SU-DHL-6 (cell line): ENCODE data around the gene SMIM15.
"Not testable (repeated sequence)": the region's sequence is repeated elsewhere in the genome, so short reads cannot be mapped to it uniquely, and the experiment has no call there.

Source experiments
- H2AFZ ChIP-seq: fragments of 200-600 bp; sonication (generic); 2 replicates; pipeline ENCODE4 v1.6.1; 2014; ENCODE audit warnings: low read depth, mild to moderate bottlenecking, moderate library complexity, mixed read lengths, antibody characterized with exemption, low read length; ENCODE audit not compliant: severe bottlenecking
- H3F3A ChIP-seq: fragments of 200-600 bp; shearing (Covaris generic); 2 replicates; pipeline ENCODE4 v1.6.0; 2016; ENCODE audit warnings: antibody characterized with exemption, mild to moderate bottlenecking; ENCODE audit not compliant: insufficient read depth
- H3K27ac ChIP-seq: fragments of 200-600 bp; sonication (generic); 2 replicates; pipeline ENCODE4 v1.5.1; 2016; ENCODE audit warnings: low read depth, mild to moderate bottlenecking, low read length, moderate library complexity, mixed read lengths
- H3K27me3 ChIP-seq: fragments of 200-600 bp; sonication (generic), shearing (Covaris generic); 2 replicates; pipeline ENCODE4 v1.6.0; 2014; ENCODE audit warnings: mild to moderate bottlenecking, low read length
- H3K36me3 ChIP-seq: fragments of 200-600 bp; sonication (generic); 2 replicates; pipeline ENCODE4 v1.6.1; 2014; ENCODE audit warnings: mild to moderate bottlenecking, low read length, mixed read lengths
- H3K4me2 ChIP-seq: fragments of 300-600, 200-600 bp; shearing (Covaris generic), sonication (generic); 2 replicates; pipeline ENCODE4 v1.6.0; 2014; ENCODE audit warnings: low read length, low read depth, mild to moderate bottlenecking; ENCODE audit not compliant: poor library complexity, severe bottlenecking
- H3K4me3 ChIP-seq: fragments of 200-600 bp; sonication (generic); 2 replicates; pipeline ENCODE4 v1.5.1; 2014; ENCODE audit warnings: antibody characterized with exemption, low read length, mild to moderate bottlenecking, mixed read lengths; ENCODE audit not compliant: insufficient read depth, poor library complexity, severe bottlenecking
- H3K79me2 ChIP-seq: fragments of 200-600 bp; sonication (generic); 2 replicates; pipeline ENCODE4 v1.6.1; 2014; ENCODE audit warnings: mild to moderate bottlenecking, low read length, moderate library complexity; ENCODE audit not compliant: insufficient read depth
- H3K9ac ChIP-seq: fragments of 200-600 bp; sonication (generic); 2 replicates; pipeline ENCODE4 v1.7.0; 2014; ENCODE audit warnings: mild to moderate bottlenecking, low read length
- H3K9me2 ChIP-seq: fragments of 200-600 bp; sonication (generic); replicated peaks from 2 replicates; pipeline ENCODE4 v1.6.1; 2014; ENCODE audit warnings: low read length; ENCODE audit not compliant: insufficient read depth
- H3K9me3 ChIP-seq: fragments of 200-600 bp; sonication (generic); 2 replicates; pipeline ENCODE4 v1.6.1; 2014; ENCODE audit warnings: low read length, mixed read lengths; ENCODE audit not compliant: insufficient read depth
- H4K20me1 ChIP-seq: fragments of 200-600 bp; sonication (generic); 2 replicates; pipeline ENCODE4 v1.6.1; 2014; ENCODE audit warnings: low read depth, mild to moderate bottlenecking, antibody characterized with exemption, low read length, moderate library complexity, mixed read lengths
- EZH2phosphoT487 ChIP-seq: fragments of 200-600 bp; sonication (generic), shearing (Covaris generic); conservative IDR thresholded peaks from 2 replicates; pipeline ENCODE4 v1.6.1; 2018; ENCODE audit warnings: mild to moderate bottlenecking, antibody characterized with exemption, low read length, moderate library complexity, mixed read lengths
- TF ChIP-seq, protein P1 (sequence below): fragments of 200-600 bp; sonication (generic); IDR thresholded peaks from one replicate; pipeline ENCODE4 v1.5.1; 2017; ENCODE audit warnings: antibody characterized with exemption, mild to moderate bottlenecking, low read length, moderate library complexity; ENCODE audit not compliant: insufficient read depth, poor library complexity, severe bottlenecking

The SMIM15 gene

DNA sequence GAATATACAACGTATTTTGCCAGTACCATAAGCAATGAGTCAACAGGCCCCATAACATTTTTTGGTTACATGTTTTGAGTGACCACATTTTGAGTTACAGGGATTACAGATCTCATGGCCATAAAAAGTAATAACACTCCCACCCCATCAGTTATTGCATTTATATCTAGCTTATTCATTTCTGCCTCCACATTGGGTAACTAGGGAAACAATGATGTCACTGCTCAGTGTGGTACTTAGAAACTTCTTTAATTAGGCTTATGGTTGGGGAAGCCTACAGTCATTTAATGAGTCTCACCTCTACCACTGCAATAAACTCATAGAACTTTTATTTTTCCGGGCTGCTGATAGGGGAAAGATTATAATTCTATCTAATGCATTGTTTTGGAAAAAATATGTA, 39.9 kb upstream of the SMIM15 start:
- TF ChIP-seq, protein P1, sequence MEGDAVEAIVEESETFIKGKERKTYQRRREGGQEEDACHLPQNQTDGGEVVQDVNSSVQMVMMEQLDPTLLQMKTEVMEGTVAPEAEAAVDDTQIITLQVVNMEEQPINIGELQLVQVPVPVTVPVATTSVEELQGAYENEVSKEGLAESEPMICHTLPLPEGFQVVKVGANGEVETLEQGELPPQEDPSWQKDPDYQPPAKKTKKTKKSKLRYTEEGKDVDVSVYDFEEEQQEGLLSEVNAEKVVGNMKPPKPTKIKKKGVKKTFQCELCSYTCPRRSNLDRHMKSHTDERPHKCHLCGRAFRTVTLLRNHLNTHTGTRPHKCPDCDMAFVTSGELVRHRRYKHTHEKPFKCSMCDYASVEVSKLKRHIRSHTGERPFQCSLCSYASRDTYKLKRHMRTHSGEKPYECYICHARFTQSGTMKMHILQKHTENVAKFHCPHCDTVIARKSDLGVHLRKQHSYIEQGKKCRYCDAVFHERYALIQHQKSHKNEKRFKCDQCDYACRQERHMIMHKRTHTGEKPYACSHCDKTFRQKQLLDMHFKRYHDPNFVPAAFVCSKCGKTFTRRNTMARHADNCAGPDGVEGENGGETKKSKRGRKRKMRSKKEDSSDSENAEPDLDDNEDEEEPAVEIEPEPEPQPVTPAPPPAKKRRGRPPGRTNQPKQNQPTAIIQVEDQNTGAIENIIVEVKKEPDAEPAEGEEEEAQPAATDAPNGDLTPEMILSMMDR: no peak
- no peak for TF ChIP-seq EZH2phosphoT487
- Histone ChIP-seq H3K27me3 (no peaks in the 10 kb centered on the region), H3K36me3 (no peaks in the 10 kb centered on the region), H2AFZ (no peak overlapping the region), H4K20me1 (no peaks in the 10 kb centered on the region), H3K4me3 (no peak overlapping the region), H3K9me2 (no peaks in the 10 kb centered on the region), H3K9me3 (no peaks in the 10 kb centered on the region), H3K4me2 (no peak overlapping the region), H3K79me2 (no peaks in the 10 kb centered on the region), H3F3A (no peaks in the 10 kb centered on the region), H3K9ac (no peak overlapping the region), H3K27ac (no peak overlapping the region)

DNA sequence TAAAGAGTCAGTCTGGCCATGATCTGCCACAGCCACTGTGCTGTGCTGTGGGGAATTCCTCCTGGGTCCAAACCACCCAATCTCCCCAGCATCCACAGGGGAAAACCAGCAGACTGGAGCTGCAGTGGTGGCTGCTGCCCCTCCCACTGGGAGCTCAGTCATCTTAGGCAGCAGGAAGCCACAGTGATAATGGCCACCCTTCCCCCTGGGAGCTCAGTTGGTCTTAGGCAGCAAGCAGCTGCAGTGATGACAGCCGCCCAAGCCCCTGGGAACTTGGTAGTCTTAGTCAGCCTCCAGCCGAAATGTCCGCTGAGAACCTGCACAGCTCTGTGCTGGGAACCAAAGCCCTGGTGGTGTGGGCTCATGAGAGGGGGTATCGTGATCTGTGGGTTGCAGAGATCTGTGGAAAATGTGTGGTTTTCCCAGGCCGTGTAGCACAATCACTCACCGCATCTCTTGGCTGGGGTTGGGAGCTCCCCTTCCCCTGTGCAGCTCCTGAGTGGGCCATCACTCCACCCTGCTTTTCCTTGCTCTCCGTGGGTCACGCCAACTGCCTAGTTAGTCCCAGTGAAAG, 38.4 kb upstream of the SMIM15 start:
- H4K20me1 ChIP-seq: no peaks in the 10 kb centered on the region
- no peaks in the 10 kb centered on the region for H3K36me3 ChIP-seq
- H3K9me3 ChIP-seq: no peaks in the 10 kb centered on the region
- H3K27ac ChIP-seq: no peak overlapping the region
- H3K4me3 ChIP-seq: no peak overlapping the region
- no peak overlapping the region for H2AFZ ChIP-seq
- no peaks in the 10 kb centered on the region for H3K9me2 ChIP-seq
- H3K9ac ChIP-seq: no peak overlapping the region
- no peaks in the 10 kb centered on the region for H3F3A ChIP-seq
- TF ChIP-seq, protein P1: no peak
- TF ChIP-seq EZH2phosphoT487: no peak
- H3K4me2 ChIP-seq: no peak overlapping the region
- no peaks in the 10 kb centered on the region for H3K27me3 ChIP-seq
- no peaks in the 10 kb centered on the region for H3K79me2 ChIP-seq

DNA sequence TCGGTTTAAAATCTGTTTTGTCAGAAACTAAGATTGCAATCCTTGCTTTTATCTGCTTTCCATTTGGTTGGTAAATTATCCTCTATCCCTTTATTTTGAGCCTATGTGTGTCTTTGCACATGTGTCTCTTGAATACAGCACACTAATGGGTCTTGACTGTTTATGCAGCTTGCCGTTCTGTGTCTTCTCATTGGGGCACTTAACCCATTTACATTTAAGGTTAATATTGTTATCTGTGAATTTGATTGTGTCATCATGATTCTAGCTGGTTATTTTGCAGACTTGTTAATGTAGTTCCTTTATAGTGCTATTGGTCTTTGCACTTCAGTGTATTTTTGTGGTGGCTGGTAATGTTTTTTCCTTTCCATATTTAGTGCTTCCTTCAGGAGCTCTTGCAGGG, 36.3 kb upstream of the SMIM15 start:
- no peak overlapping the region for H3K9ac ChIP-seq
- no peak overlapping the region for H2AFZ ChIP-seq
- no peaks in the 10 kb centered on the region for H3F3A ChIP-seq
- no peak overlapping the region for H3K4me2 ChIP-seq
- no peak overlapping the region for H3K27ac ChIP-seq
- H3K36me3 ChIP-seq: no peaks in the 10 kb centered on the region
- H3K79me2 ChIP-seq: no peaks in the 10 kb centered on the region
- no peaks in the 10 kb centered on the region for H3K9me3 ChIP-seq
- TF ChIP-seq, protein P1: no peak
- no peak for TF ChIP-seq EZH2phosphoT487
- H3K4me3 ChIP-seq: no peak overlapping the region
- no peaks in the 10 kb centered on the region for H4K20me1 ChIP-seq
- H3K9me2 ChIP-seq: no peaks in the 10 kb centered on the region
- H3K27me3 ChIP-seq: no peaks in the 10 kb centered on the region

DNA sequence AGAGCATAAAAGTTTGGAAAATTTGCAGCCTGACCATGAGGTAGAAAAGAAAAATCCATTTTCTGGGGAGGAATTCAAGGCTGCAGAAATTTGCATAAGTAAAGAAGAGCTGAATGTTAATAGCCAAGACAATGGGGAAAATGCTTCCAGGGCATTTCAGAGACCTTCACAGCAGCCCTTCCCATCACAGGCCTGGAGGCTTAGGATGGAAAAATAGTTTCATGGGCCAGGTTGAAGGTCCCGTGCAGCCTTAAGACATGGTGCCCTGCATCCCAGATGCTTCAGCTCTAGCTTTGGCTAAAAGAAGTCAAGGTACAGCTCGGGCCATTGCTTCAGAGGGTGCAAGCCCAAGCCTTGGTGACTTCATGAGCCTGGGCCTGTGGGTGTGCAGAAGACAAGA, 25.6 kb upstream of the SMIM15 start:
- not testable (repeated sequence) for H2AFZ ChIP-seq, H3K36me3 ChIP-seq, H3F3A ChIP-seq, H3K4me3 ChIP-seq, H3K9ac ChIP-seq, H3K27me3 ChIP-seq, H3K4me2 ChIP-seq, H3K9me3 ChIP-seq, H3K27ac ChIP-seq, H3K79me2 ChIP-seq, H4K20me1 ChIP-seq, H3K9me2 ChIP-seq

DNA sequence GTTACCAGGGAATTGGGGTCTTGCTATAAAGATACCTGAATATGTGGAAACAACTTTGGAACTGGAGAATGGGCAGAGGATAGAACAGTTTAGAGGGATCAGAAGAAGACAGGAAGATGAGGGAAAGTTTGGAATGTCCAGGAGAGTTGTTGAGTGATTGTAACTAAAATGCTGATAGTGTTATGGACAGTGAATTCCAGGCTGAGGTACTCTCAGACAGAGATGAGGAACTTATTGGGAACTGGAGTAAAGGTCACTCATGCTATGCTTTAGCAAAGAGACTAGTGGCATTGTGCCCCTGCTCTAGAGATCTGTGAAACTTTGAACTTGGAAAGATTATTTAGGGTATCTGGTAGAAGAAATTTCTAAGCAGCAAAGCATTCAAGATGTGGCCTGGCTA, 25.1 kb upstream of the SMIM15 start:
- H2AFZ ChIP-seq, H3F3A ChIP-seq, H3K4me2 ChIP-seq, H3K79me2 ChIP-seq, H3K27me3 ChIP-seq, H3K9ac ChIP-seq, H3K4me3 ChIP-seq, H3K9me3 ChIP-seq, H3K9me2 ChIP-seq, H4K20me1 ChIP-seq, H3K27ac ChIP-seq, H3K36me3 ChIP-seq: not testable (repeated sequence)
